ENCODE measurements around the gene PPARGC1A.

Gene PPARGC1A

DNA sequence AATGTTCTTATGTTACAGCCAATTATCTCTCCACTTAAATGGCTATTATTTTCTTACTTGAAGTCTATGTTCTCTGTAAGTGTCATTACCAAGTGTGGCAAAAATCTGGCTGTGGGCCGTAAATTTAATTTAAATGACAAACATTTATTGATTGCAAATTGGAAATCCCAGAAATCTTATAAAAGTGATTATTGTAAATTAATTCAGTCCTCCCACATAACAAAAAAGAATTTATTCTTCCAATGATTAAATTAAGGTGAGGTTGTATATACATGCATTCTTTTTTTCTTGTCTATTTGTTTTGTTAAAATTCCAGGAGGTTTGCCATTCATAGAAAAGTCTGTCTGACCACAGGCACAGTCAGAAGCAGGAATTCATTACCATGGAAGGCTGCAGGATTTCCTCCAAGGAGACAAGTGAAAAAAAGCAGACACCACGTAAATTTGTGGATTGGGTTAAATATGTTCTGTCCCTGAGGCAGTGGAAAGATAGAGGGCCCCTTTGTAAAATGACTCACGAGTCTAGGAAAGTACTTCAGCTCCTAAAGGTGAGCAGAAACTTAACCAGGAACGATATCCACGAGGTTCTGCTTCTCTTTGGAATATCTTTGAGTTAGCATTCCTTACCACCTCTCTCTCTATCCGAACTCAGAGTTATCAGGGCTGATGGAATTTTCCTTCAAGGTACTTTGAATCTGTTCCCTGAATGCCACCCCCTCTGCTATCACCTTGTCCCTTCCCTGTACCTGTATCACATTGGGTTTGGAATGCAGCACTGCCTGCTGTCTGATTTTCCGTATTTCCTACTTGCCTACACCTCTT, 10.7 kb downstream of the PPARGC1A start:
- no peak for DNase-seq (ENCODE audit: low spot score)

DNA sequence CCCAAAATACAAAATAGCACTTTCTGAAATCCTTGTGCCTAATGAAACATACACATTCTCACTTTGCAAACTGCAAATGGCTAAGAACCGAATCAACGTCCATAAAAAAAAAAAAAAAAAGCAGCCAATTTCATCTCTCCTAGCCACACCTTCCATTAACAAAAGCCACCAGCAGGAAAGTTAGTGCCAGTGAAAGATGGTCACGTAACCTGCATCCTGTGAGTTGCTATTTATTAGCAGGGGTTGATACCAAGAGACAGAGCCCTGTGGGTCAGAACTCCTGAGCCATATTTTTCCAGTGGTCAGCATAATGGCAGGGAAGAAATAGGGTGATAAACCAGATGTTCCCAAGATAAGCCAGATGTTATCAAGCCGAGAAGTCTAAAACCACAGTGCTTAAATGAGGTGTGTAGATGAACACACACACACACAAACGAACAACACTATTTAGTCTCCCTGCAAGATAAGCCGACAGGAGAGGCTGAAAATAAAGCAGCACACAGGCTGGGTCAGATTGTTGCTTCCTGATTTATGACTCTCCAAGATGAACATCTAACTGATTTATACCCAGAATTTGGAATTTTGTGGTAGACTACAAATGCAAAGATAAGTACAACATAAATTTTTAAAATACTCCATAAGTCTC, 11.5 kb downstream of the PPARGC1A start:
- DNase-seq (ENCODE audit: low spot score) = no peak

DNA sequence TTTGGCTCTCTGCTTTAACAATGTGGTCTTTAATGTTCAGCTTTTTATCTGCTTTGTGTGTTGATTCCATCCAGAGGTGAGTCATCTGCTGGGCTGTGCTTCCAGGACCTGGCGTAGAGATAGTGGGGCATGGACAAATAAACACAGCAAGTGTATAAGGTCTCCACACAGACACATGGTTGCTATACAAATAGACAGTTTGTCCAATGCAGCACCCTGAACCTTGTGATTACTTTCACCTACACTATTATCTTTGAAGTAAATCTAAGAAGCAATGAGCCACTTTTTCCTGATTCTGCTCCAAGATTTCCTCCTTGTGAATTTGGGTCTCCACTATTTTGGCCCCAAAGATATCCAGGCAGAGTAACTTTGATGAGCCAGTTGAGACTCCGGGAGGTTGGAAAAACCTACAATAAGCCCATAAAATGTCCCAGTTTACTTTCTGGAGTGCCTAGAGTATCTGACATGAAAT, 12.1 kb downstream of the PPARGC1A start:
- DNase-seq (ENCODE audit: low spot score) = peak; percentile 22

DNA sequence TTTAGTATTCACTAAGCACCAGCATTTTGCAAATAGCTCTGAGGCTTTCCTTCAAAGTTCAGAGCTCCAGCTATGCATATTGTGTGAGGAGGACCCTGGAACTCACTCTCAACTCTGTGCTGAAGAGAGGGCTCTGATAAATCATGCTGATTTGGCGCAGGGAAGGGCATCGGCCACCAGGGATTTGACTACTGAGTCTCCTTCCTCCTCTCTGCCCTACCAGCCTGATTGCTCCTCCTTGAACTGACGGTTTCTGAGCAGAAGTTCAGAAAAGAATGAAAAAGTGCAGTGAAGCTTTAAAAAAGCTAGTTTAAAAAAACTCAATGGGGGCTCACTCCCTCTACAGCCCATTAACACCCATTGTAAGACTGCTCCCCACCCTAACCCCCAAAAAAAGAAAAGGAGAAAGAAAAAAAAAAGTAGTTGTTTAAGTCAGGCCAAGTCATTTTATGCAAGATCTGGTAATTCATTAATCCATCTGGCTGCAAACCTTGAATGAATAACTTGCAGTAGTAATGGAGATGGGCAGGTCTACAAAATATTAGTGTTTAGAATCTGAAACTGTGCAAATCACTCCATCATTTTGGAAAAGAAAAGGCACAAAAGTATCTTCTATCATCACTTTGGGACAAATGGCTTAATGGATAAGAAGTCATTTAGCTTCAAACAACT, 13.3 kb downstream of the PPARGC1A start:
- DNase-seq (ENCODE audit: low spot score) = no peak

DNA sequence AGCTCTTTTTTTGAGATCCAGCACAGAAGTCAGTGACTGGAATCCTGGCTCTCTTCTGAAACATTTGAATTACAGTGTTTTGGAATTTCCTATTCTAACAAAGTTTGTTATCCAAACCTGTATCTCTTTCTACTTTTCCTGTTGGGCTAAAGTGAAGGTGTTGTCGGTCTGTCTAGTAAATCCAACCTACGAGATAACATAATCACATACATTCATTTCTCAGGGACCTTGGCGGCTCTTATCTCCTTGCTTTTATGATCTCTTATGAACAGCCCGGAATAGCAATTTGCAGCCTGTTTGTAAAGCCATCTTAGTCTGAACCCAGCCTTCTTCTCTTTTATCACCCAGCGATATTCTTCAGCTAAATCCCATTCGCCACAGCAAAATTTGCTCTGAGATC, 14.5 kb downstream of the PPARGC1A start:
- DNase-seq (ENCODE audit: low spot score) = no peak

DNA sequence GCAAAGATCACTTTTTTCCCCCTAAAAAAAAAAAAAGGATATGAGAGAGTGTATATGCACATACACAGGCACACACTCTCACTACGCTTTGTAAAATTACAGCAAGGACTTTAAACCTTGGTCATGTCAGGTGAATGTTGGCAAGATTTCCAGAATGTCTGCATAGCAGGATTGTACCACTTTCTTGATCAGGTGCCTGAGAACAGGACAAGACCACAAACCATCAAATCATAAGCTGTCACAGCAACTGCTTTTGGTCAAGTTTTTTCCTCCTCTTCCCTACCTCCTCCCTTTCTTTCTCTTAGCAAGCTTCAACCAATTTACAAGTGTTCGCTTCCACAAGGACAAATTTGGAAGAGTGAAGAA, 15.3 kb downstream of the PPARGC1A start:
- no peak for DNase-seq (ENCODE audit: low spot score)

DNA sequence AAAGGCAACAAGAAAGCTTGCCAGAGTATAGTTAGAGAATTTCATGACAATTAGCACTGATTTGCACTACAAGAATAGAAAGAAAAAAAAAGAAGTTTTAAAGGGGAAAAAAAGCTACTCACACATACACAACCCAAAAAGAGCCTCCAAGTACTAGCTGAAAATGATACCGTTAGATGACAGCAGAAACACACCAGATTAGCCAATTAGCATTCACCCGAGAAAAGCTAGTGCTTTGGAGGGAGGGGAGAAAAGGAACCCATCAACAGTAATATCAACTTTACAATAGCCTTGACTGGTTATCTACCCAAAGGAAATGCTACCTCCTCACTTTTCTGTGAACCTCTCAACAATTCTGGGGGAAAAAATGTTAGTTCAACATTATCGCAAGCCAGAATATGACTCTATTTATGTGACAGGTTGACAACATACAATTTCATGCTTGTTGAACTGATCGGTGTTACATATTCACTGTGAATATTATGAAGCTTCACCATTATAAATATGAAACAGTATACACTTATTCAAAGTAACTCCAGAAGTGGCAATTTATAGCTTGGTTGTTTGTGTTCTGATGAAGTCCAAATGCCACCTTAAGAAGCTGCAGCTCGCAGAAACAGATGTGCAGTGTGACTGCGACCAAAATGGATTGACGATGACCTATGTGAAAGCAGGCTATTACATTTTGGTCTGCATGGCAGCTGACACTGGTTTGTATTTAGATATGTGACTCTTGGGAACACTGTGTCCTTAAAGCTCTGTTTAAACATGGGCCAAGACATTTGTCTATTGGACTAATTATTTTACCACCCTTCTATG, 15.9 kb downstream of the PPARGC1A start:
- DNase-seq (ENCODE audit: low spot score) = no peak

DNA sequence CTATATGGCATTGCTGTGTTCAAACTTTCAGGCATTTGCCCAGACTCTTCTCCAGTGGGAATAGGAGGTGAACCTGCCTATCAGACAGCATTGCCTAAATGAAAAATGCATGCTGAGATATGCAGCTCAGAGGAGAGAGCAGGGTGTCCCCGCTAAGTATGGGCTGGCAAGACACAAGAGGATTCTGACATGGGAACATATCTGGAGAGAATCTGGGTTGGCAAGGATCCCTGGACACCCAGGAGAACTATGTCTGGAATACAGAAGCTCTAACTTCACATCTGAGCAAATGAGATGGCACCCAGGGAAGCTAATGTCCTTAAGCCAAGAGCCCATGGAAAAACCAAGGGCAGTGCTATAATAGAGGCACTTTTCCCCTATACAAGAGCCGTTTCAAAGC, 18.4 kb downstream of the PPARGC1A start:
- no peak for DNase-seq (ENCODE audit: low spot score)

DNA sequence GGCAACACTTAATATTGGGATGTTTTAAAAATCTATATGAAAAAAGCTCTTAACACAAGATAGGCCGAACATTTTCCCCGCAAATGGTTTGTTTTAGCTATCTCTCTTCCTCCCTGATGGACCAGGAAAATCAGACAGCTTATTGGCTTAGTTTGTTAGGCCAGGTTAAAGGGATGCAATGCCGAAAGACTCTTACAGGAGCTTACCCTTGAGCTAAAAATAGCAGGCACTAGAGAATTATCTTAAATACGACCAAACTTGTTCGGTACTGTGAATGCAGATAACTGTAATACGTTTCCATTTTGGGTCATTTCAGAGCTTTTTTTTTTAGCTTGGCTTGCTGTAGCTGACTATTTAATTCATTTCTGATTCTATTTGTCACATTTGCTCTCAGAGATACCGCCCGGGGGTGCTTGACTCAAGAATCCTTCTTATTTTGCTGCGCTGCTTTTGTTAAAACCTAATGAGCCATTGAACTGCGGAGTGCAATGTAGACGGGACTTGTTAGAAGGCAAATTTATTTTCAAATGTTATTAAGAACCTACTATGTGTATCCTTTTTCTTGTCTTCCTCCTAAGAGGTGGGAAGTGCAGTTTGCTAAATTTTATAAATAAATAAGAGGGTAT, 23.3 kb downstream of the PPARGC1A start:
- DNase-seq (ENCODE audit: low spot score) = no peak

DNA sequence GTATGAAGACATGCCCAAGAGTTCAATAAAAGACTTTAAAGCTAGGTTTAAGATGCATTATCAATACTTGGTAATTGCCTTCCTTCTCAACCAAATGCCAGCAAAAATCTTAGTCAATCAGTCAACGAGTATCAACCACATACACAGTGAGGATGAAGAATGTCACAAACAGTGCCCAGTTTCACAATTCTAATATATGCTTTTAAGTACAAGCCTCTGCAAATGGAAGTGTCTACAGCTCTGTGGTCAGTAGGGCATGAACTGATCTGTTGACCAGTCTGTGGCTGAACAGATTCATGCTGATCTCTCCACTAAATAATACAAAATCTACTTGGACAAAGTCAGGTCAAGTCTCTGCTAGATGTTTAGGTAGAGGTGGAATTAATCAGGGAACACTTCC, 27.9 kb downstream of the PPARGC1A start:
- DNase-seq (ENCODE audit: low spot score) = no peak

DNA sequence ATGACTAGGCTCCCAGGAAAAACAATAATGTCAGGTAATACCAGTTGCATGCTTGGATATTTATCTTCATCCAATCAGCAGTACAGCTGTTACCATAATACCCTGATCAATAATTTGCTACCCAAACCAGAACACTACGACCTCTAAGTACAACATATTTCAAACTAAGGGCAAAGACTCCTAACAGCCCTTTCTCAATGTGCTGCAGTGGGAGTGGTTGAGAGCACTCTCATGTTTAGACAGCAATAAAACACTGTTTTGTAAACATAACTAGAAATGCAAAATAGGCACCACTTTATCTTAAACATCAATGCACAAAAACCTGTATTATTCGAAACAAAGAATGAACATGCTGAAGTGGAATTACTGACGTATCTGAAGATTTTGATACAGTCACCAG, 28.9 kb downstream of the PPARGC1A start:
- no peak for DNase-seq (ENCODE audit: low spot score)

DNA sequence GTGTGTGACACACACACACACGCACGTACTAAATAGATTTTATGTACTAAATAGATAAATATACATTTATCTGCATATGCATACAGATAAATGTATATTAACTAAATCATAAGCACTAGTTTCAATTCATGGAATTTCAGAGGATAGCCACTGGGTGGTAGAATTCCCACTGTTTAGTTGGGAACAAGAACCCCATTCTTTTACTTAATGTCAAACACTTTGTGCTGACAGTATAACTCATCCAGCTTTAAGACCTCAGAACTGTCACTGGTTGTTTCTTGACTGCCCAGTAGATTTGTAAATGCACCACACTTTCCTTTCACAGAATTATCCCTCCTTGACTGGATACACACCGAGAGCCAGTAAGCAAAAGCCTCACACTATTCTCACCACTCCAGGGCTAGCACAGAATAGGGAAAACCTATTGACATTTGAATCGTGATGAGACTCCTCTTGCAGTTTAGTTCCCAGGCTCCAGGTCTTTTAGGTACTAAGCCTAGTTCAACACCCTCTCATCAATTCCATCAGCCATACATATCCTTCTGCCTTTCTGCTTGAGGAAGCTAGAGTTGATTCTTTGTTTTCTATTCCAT, 32.4 kb downstream of the PPARGC1A start:
- DNase-seq (ENCODE audit: low spot score) = no peak

DNA sequence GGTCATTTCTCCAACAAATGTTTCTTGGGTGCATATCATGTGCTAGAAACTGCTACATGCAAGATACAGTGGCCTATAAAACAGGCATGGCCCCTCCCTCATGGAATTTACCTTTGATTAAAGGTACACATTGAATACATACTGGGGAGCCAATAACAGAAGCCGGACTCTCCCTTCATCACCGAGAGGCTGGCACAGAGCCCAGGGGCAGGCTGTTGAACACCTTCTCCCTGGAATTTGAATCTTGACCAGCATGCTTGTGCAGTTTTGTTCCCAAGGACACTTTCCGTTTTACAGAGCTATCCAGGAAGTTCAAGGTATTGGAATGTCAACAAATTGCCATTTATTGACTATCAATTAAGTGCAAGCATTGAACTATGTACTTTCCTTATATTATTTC, 33.2 kb downstream of the PPARGC1A start:
- no peak for DNase-seq (ENCODE audit: low spot score)

DNA sequence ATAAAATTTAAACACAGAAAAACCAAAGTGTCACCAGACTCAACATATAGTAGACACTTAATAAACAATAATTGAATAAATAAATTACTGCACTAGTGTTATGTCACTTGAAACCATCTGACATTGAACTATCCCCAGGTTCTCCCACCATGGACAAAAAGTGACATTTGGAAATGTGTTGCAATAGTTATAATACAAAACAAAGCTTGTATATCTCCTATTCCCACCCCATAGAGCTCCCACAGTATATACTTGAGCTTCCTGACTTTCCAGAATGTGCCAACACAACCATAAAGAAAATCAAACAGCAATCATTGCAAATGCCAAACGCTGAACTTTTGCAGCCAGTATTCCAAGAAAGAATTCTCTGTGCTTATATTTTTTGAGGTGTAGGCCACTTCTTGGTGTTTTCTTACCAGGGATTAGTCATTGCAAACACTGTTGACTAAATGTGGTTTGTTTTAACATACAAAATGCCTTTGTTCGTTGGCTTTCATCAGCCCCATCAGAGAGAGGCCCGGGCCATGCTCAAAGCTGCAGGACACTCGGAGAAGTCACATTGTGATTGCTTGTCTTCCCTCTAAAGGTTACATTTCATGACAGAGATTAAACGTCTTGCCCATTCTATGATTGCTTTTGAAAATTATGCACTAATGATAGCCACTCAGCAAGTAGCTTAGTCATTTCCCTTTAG, 33.8 kb downstream of the PPARGC1A start:
- no peak for DNase-seq (ENCODE audit: low spot score)

DNA sequence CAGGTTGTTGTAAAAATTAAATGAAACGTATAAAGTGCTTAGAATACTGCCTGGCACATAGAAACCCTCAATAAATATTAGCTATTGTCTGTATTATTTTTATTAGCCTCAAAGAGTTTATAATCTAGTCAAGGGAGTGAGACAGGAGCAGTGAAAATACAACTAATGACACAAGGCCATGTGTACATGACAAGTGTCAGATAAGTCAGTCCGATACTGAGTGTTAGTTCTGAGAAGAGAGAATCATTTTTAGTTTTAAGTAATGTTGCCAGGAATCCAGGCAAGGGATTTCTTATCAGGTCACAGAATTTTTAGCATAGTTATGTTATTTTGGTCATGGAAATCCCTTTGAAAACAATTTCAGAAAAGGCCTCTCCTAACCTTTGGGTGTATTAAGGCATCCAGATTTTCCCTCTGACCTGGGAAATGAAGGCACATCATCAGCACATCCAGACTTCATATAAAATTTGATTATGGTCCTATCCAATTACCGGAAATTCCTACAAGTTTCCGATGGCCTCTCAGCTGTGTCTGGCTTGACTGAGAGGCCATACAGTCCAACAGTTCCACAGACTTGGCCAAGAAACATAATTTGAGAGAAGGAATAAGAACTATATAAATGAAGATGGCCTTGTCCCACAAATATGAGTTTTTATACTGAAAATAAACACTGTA, 35.7 kb downstream of the PPARGC1A start:
- no peak for DNase-seq (ENCODE audit: low spot score)

DNA sequence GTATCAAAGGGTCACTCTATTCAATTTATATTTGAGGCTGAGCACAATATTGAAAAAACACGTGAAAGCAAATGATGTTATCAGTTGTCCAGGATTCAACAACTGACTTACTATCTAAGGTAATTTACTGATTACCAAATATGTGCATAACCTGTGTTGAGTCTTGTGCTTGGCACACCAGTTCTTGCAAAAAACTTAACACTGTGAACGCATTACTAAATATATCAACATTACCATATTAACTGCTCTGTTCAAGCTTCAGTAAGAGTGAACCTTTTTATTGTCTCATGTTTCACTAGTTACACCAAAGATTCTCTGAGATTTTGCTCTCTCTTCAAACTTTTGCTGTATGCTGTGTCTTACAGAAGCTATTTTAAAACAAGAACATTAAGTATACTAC, 38.4 kb downstream of the PPARGC1A start:
- no peak for DNase-seq (ENCODE audit: low spot score)

DNA sequence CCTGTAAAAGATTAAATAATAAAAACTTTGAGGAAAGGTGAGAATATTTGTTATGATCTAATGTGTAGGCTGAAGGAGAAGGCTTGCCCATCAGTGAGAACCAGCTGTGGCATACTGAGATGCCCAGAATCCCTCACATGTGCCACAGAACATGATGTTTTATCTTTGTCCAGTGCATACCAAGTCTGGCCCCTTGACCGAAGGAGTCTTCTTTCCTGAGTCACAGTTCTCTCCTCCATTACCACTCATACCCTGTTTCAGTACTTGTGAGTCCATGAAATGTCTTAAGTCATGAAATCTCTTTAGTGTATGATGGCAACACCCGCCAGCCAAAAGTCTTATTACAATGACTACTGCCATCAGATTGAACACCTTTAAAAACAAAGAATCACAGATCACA, 42.7 kb downstream of the PPARGC1A start:
- no peak for DNase-seq (ENCODE audit: low spot score)

DNA sequence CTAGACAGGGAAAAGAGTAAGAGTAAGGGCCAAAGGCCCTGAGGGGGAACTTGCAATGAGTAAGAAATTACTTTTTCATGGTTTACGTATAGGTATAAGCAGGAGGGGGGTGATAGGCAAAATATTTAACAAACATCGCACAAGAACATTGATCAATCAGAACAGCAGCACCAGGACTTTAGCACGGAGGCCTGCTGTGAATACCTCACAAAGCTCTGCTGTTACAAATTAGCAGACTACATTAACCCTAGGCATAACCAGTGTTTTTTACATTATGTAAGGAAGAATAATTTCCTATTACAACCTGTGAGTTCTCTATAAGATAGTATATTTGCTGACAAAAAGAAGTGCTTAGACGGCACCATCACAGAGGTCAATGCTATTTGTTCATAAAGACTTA, 44.9 kb downstream of the PPARGC1A start:
- DNase-seq (ENCODE audit: low spot score) = no peak

DNA sequence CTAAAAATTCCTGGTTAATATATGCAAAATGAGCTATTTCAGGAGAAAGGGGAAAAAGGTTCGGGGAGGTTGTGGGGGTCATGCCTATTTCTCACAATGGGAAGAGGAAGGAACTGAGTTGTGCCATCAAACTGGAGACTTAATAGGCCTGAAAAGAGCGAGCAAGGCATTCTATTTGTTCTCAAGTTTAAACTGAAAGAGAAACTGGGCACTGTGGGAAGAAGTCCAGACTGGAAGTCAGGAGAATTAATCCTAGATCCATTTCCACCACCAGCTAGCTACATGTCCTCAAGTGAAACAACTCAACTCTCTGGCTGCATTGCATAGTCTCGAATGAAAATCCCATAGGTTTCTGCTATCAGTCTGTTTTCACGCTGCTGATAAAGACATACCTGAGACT, 50.6 kb downstream of the PPARGC1A start:
- DNase-seq (ENCODE audit: low spot score) = no peak

DNA sequence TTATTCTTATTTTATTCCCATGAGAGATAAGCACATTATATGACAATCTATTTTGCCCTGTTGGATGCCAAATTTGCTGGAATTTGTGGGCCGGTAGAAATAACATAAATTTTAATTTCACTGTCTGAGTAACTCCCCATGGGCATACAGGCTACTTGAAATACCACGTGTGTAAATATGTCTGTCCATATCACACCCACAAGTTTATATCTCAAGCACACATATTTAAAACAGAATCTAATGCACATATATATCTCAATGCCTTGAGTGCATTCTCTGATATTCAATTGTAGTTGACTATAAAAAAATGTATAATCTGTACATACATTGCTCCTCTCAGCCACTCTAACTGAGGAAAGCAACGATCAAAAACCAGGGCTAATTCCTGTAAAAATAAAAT, 51.2 kb downstream of the PPARGC1A start:
- no peak for DNase-seq (ENCODE audit: low spot score)
